Right atrium auricular region (tissue), 2 donors: ENCODE measurements around the gene TNFSF9. TPM values are rescaled to one million over a fixed set of nuclear protein-coding genes. Genes with fewer than 3 reads are reported as not detected.

Experiments
- DNase-seq: peaks from one replicate; pipeline ENCODE4 v3.0.0-alpha.2; 2019; ENCODE audit warnings: low spot score
- H3K27ac ChIP-seq, 2 donors: fragments of 200-600 bp; sonication (generic); 1 replicate in 1 of 2; 2 replicates in 1 of 2; pipeline ENCODE4 v1.5.1; 2016 to 2019
- H3K27me3 ChIP-seq, 2 donors: fragments of 200-600 bp; sonication (generic); one replicate each; pipeline versions ENCODE4 v1.5.1 to v1.6.0; 2017 to 2019
- H3K36me3 ChIP-seq: fragments of 200-600 bp; sonication (generic); one replicate; pipeline ENCODE4 v1.5.1; 2016
- H3K4me1 ChIP-seq, 2 donors: fragments of 200-600 bp; sonication (generic); one replicate each; pipeline versions ENCODE4 v1.5.1 to v1.6.0; 2017 to 2019
- H3K4me3 ChIP-seq, 2 donors: fragments of 200-600 bp; sonication (generic); 1 replicate in 1 of 2; 2 replicates in 1 of 2; pipeline ENCODE4 v1.5.1; 2017 to 2019; ENCODE audit warnings: mild to moderate bottlenecking in 1 of 2, moderate library complexity in 1 of 2
- H3K9me3 ChIP-seq, 2 donors: fragments of 200-600 bp; sonication (generic); one replicate each; pipeline ENCODE4 v1.5.1; 2019
- CTCF ChIP-seq, 2 donors: fragments of 200-600 bp; sonication (generic); IDR thresholded peaks; one replicate each; pipeline ENCODE4 v1.5.1; 2019; ENCODE audit warnings: antibody characterized with exemption in 2 of 2
- total RNA-seq, 2 donors: library from RNA; depleted of rRNA; stranded (reverse); fragments of >200 nt; gene quantifications; one replicate each; pipeline ENCODE4 v1.1.0, GENCODE V29; 2016

The TNFSF9 gene
- total RNA-seq, 2 donors from 2014 or later, result 0.43 TPM; not detected in 1

- no peak overlapping the region for H3K27ac ChIP-seq
- H3K4me1 ChIP-seq, result peaks cover 0 to 14% of the 10 kb centered on the region in 2 donors
- no peaks in the 10 kb centered on the region for H3K27me3 ChIP-seq
- H3K4me3 ChIP-seq, result no peak overlapping the region
- H3K9me3 ChIP-seq, result no peaks in the 10 kb centered on the region
- DNase-seq, result no peak
- TF ChIP-seq CTCF (IDR thresholded peaks at IDR 0.05), result no peak
- no peaks in the 10 kb centered on the region for H3K36me3 ChIP-seq
Measured at GRCh38 chr19:6514926-6515544, 15.8 kb upstream of the TNFSF9 start.

GRCh38 chr19:6516018-6516658 lies 14.7 kb upstream of the TNFSF9 start:
- peak; percentile 89 for DNase-seq
- Histone ChIP-seq H3K36me3 (no peaks in the 10 kb centered on the region), H3K27ac (peak overlapping the region; percentile 52 to 73), H3K4me3 (peak overlapping the region; percentile 43 to 66), H3K27me3 (no peaks in the 10 kb centered on the region), H3K9me3 (no peaks in the 10 kb centered on the region), H3K4me1 (peaks cover 0 to 14% of the 10 kb centered on the region in 2 donors)
- no peak for TF ChIP-seq CTCF (IDR thresholded peaks at IDR 0.05)

DNA sequence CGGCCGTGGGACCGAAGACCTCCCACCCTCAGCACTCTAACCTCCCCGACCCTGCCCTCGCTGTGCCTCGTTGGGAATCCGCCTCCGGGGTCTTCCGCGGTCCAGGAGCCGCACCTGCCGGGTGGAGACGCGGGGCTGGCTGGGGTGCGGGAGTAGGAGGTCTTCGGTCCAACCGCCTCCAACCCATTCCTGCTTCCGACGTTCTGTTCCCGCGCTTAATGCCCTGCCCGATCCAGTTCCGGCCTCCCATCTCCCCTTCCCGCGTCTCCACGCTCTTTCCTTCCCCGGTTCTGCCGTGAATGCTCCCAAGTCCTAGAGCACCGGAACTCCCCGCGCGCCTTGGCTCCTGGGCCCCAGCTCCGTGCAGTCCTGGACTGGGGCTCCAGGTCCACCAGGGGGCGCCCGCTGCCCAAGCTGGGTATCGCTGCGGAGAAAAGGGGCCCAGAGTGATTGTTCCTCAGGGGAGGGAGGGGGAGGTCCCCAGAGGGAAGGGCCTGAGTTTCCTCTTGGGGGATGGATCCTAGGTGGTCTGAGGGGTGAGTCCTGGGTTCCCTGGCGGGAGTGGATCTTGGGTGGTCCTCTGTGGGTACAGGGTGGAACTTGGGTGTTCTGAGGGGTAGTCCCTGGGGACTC lies 14.1 kb upstream of the TNFSF9 start:
- peak; percentile 79 for DNase-seq
- Histone ChIP-seq H3K9me3 (no peaks in the 10 kb centered on the region), H3K4me3 (peak overlapping the region; percentile 43 to 66), H3K27ac (peak overlapping the region; percentile 52 to 73), H3K27me3 (no peaks in the 10 kb centered on the region), H3K4me1 (peaks cover 0 to 14% of the 10 kb centered on the region in 2 donors), H3K36me3 (no peaks in the 10 kb centered on the region)
- TF ChIP-seq CTCF (IDR thresholded peaks at IDR 0.05), result peak; percentile 91 to 98

DNA sequence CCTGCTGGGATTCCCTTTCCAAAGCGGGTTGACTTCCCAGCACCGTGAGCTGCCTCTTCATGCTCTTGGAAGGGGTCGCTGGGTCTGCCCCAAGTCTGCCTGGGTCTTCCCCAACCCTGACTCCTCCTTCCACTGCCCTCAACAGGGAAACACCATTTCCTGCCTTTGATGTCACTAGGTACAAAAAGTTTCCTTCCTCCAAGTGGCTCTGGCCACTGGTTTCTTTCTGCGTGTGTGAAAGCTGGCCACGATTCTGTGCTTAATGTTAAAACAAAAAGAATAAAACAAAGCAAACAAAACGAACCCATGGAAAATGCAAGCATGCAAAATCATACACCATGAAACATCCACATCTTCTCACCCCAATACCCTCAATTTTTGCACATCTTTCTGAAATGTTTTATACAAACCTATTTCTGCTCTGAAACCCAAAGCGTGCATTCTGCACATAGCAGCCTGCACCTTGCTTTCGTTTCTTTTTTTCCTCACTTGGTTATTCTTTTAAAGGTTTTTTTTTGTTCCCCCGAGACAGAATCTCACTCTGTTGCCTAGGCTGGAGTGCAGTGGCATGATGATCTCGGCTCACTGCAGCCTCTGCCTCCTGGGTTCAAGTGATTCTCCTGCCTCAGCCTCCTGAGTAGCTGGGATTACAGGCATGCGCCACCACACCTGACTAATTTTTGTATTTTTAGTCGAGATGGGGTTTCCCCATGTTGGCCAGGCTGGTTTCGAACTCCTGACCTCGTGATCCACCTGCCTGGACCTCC lies 12.5 kb upstream of the TNFSF9 start:
- peaks cover 0 to 14% of the 10 kb centered on the region in 2 donors for H3K4me1 ChIP-seq

More for the DNA sequence above, 12.5 kb upstream of the TNFSF9 start:
- TF ChIP-seq CTCF (IDR thresholded peaks at IDR 0.05), result no peak
- Histone ChIP-seq H3K36me3 (no peaks in the 10 kb centered on the region), H3K4me3 (no peak overlapping the region), H3K9me3 (no peaks in the 10 kb centered on the region), H3K27me3 (no peaks in the 10 kb centered on the region), H3K27ac (no peak overlapping the region)
- DNase-seq, result no peak
